H1 (cell line): ENCODE results near the gene THBS4. TPM values are rescaled to one million over a fixed set of nuclear protein-coding genes. Genes with fewer than 3 reads are reported as not detected.

Experiments used
- CTCF ChIA-PET: fragments of 300-600 bp; sonication (Branson Sonifier 250); formaldehyde crosslinking; loops from one replicate; lab custom pipeline; 2021; ENCODE audit not compliant: partially characterized antibody; lab: Charles Lee
- POLR2A ChIA-PET: fragments of 300-600 bp; sonication (Branson Sonifier 250); formaldehyde crosslinking; loops from one replicate; lab custom pipeline; 2021; ENCODE audit warnings: inconsistent platforms; ENCODE audit not compliant: partially characterized antibody; lab: Charles Lee
- DNase-seq, 2 experiments: peaks; one replicate each; pipeline versions ENCODE4 v3.0.0 to v3.0.0-alpha.2; 2010 to 2022; ENCODE audit warnings: low spot score in 2 of 2, low read depth in 1 of 2, mixed read lengths in 1 of 2
- FAIRE-seq: peaks from 2 replicates; lab custom pipeline; 2011; peaks lifted over from hg19 to GRCh38; lab: Jason Lieb, UNC
- H2AFZ ChIP-seq: 2 replicates; pipeline ENCODE4 v1.8.1; 2012; ENCODE audit warnings: low read length, inconsistent platforms
- H2AK5ac ChIP-seq: 2 replicates; pipeline ENCODE4 v1.6.1; 2013; ENCODE audit warnings: low read depth, low read length
- H2BK120ac ChIP-seq: replicated peaks from 2 replicates; pipeline ENCODE3; 2013; ENCODE audit warnings: low read depth, low read length, inconsistent platforms
- H2BK12ac ChIP-seq: 2 replicates; pipeline ENCODE4 v1.6.1; 2013; ENCODE audit warnings: low read depth, low read length
- H2BK15ac ChIP-seq: 2 replicates; pipeline ENCODE4 v1.6.1; 2013; ENCODE audit warnings: low read length
- H2BK20ac ChIP-seq: 2 replicates; pipeline ENCODE4 v1.6.1; 2013; ENCODE audit warnings: low read length
- H2BK5ac ChIP-seq: 2 replicates; pipeline ENCODE4 v1.6.1; 2013; ENCODE audit warnings: low read depth, low read length
- H3K14ac ChIP-seq: 2 replicates; pipeline ENCODE4 v1.6.1; 2013; ENCODE audit warnings: inconsistent platforms; ENCODE audit not compliant: insufficient read length
- H3K18ac ChIP-seq: 2 replicates; pipeline ENCODE4 v1.6.1; 2013; ENCODE audit warnings: low read length; ENCODE audit errors: extremely low read depth
- H3K23ac ChIP-seq: 2 replicates; pipeline ENCODE4 v1.6.1; 2013; ENCODE audit warnings: inconsistent platforms; ENCODE audit not compliant: insufficient read length
- H3K23me2 ChIP-seq: 2 replicates; pipeline ENCODE4 v1.6.1; 2013; ENCODE audit warnings: low read depth, low read length
- H3K27ac ChIP-seq: 2 replicates; pipeline ENCODE4 v1.6.1; 2011; ENCODE audit warnings: low read depth, low read length, inconsistent platforms
- H3K27me3 ChIP-seq, 4 experiments: replicated peaks in 1 of 4; 1 replicate in 1 of 4; 2 replicates in 3 of 4; pipeline versions ENCODE4 v1.6.1 to v1.8.1; 2011 to 2013; ENCODE audit warnings: low read length in 3 of 4, mild to moderate bottlenecking in 3 of 4, inconsistent platforms in 2 of 4, mixed read lengths in 2 of 4, moderate library complexity in 1 of 4; ENCODE audit not compliant: control insufficient read depth in 3 of 4, insufficient read depth in 3 of 4; ENCODE audit errors: extremely low read depth in 1 of 4
- H3K36me3 ChIP-seq, 4 experiments: 2 replicates each; pipeline versions ENCODE4 v1.6.1 to v1.8.1; 2011 to 2013; ENCODE audit warnings: mild to moderate bottlenecking in 4 of 4, low read length in 3 of 4, moderate library complexity in 2 of 4, control low read depth in 1 of 4, inconsistent platforms in 1 of 4; ENCODE audit not compliant: insufficient read depth in 4 of 4, control insufficient read depth in 2 of 4
- H3K4ac ChIP-seq: replicated peaks from 2 replicates; pipeline ENCODE3; 2013; ENCODE audit warnings: low read length, low read depth, mixed read lengths, inconsistent platforms; ENCODE audit not compliant: insufficient read length
- H3K4me1 ChIP-seq, 4 experiments: replicated peaks in 1 of 4; 1 replicate in 1 of 4; 2 replicates in 3 of 4; pipeline versions ENCODE4 v1.6.1 to v1.8.1; 2011 to 2013; ENCODE audit warnings: low read length in 3 of 4, inconsistent platforms in 2 of 4, mixed read lengths in 1 of 4; ENCODE audit not compliant: insufficient read depth in 4 of 4, control insufficient read depth in 3 of 4
- H3K4me2 ChIP-seq, 2 experiments: 2 replicates each; pipeline versions ENCODE4 v1.6.1 to v1.8.1; 2011 to 2013; ENCODE audit warnings: low read depth in 2 of 2, low read length in 2 of 2, control low read depth in 1 of 2, inconsistent platforms in 1 of 2, mild to moderate bottlenecking in 1 of 2; ENCODE audit not compliant: insufficient read depth in 1 of 2
- H3K4me3 ChIP-seq, 4 experiments: fragments of 200-600, 300-600 bp in 1 of 4; sonication (generic), shearing (Covaris generic), sonication (Bioruptor Twin) in 1 of 4; 2 replicates each; pipeline versions ENCODE4 v1.5.1 to v1.8.1; 2011 to 2016; ENCODE audit warnings: low read length in 4 of 4, low read depth in 3 of 4, control low read depth in 2 of 4, inconsistent platforms in 2 of 4, mild to moderate bottlenecking in 2 of 4, mixed read lengths in 1 of 4, moderate library complexity in 1 of 4; ENCODE audit not compliant: insufficient read depth in 2 of 4; ENCODE audit errors: extremely low read depth in 1 of 4
- H3K56ac ChIP-seq: replicated peaks from 2 replicates; pipeline ENCODE3; 2013; ENCODE audit warnings: low read depth, mild to moderate bottlenecking, mixed read lengths, low read length, inconsistent platforms; ENCODE audit not compliant: insufficient read length
- H3K79me1 ChIP-seq: 2 replicates; pipeline ENCODE4 v1.6.1; 2013; ENCODE audit warnings: low read depth, low read length, control low read depth
- H3K79me2 ChIP-seq, 2 experiments: 2 replicates each; pipeline versions ENCODE4 v1.6.1 to v1.8.1; 2012 to 2013; ENCODE audit warnings: low read length in 2 of 2, mild to moderate bottlenecking in 2 of 2, inconsistent platforms in 1 of 2; ENCODE audit not compliant: insufficient read depth in 2 of 2, control insufficient read depth in 1 of 2
- H3K9ac ChIP-seq, 4 experiments: replicated peaks in 1 of 4; 1 replicate in 1 of 4; 2 replicates in 3 of 4; pipeline versions ENCODE4 v1.6.1 to v1.8.1; 2011 to 2013; ENCODE audit warnings: low read depth in 3 of 4, low read length in 3 of 4, control low read depth in 2 of 4, mild to moderate bottlenecking in 2 of 4, moderate library complexity in 2 of 4, inconsistent platforms in 1 of 4; ENCODE audit errors: extremely low read depth in 1 of 4
- H3K9me3 ChIP-seq, 2 experiments: 2 replicates each; pipeline versions ENCODE4 v1.6.1 to v1.8.1; 2012 to 2013; ENCODE audit warnings: mild to moderate bottlenecking in 2 of 2, moderate library complexity in 2 of 2, control low read depth in 1 of 2, inconsistent platforms in 1 of 2, low read depth in 1 of 2, low read length in 1 of 2, mixed read lengths in 1 of 2; ENCODE audit not compliant: insufficient read depth in 2 of 2
- H4K20me1 ChIP-seq, 2 experiments: replicated peaks in 1 of 2; 2 replicates each; pipeline versions ENCODE3 to v1.8.1; 2011 to 2013; ENCODE audit warnings: inconsistent platforms in 2 of 2, low read length in 2 of 2, mild to moderate bottlenecking in 1 of 2; ENCODE audit not compliant: insufficient read depth in 2 of 2, control insufficient read depth in 1 of 2
- H4K5ac ChIP-seq: 2 replicates; pipeline ENCODE4 v1.6.1; 2013; ENCODE audit warnings: low read length, low read depth, mixed read lengths, inconsistent platforms; ENCODE audit not compliant: insufficient read length
- H4K8ac ChIP-seq: 2 replicates; pipeline ENCODE4 v1.8.0; 2013; ENCODE audit warnings: mild to moderate bottlenecking, moderate library complexity, low read length, inconsistent platforms; ENCODE audit not compliant: insufficient read depth; ENCODE audit errors: extremely low read depth
- H4K91ac ChIP-seq: replicated peaks from 2 replicates; pipeline ENCODE3; 2013; ENCODE audit warnings: low read length, mixed read lengths, inconsistent platforms; ENCODE audit not compliant: insufficient read length
- TEAD4 ChIP-seq: IDR thresholded peaks from 2 replicates; pipeline ENCODE4 v1.6.1; 2012; ENCODE audit warnings: low read depth, low read length, inconsistent platforms, mixed read lengths
- WGBS, 2 experiments: shearing (Covaris generic) in 1 of 2; methylation state at CpG; one replicate each; pipeline versions ENCODE4 v1.1.6 to v1.1.7; 2013 to 2015; ENCODE audit warnings: low lambda C conversion rate in 2 of 2, mixed read lengths in 2 of 2, inconsistent platforms in 1 of 2, low coverage in 1 of 2, missing lambda C conversion rate in 1 of 2; ENCODE audit not compliant: insufficient replicate concordance in 2 of 2, insufficient coverage in 1 of 2, insufficient read length in 1 of 2; ENCODE audit errors: extremely low coverage in 1 of 2, missing lambda C conversion rate in 1 of 2; 5-methylcytosine and 5-hydroxymethylcytosine counted together
- polyA plus RNA-seq, 7 experiments: library from polyadenylated mRNA; depleted of rRNA in 3 of 7; stranded (reverse) in 5 of 7; unstranded in 2 of 7; fragments of >200 nt in 5 of 7; fragments of 200-250 nt in 2 of 7; gene quantifications; 1 replicate in 5 of 7; 2 replicates in 1 of 7; 4 replicates in 1 of 7; pipeline versions ENCODE4 v1.2.1 to v1.2.3, GENCODE V29; 2011 to 2013; ENCODE audit warnings: missing spikeins in 2 of 7, mixed read lengths in 2 of 7
- total RNA-seq: library from RNA; stranded (reverse); fragmentation: NEBNext Ultra II Directional; extraction: Animal tissue kit (Norgen Biotek cat#: 25700); gene quantifications from 2 replicates; pipeline ENCODE4 v1.2.1, GENCODE V29; 2021

Gene THBS4
- total and polyA plus RNA-seq, 2 of the 8 experiments (the other 6 are each of a cell fraction or from before 2014, with no cell fraction given): 12.8 to 25.4 TPM

DNA sequence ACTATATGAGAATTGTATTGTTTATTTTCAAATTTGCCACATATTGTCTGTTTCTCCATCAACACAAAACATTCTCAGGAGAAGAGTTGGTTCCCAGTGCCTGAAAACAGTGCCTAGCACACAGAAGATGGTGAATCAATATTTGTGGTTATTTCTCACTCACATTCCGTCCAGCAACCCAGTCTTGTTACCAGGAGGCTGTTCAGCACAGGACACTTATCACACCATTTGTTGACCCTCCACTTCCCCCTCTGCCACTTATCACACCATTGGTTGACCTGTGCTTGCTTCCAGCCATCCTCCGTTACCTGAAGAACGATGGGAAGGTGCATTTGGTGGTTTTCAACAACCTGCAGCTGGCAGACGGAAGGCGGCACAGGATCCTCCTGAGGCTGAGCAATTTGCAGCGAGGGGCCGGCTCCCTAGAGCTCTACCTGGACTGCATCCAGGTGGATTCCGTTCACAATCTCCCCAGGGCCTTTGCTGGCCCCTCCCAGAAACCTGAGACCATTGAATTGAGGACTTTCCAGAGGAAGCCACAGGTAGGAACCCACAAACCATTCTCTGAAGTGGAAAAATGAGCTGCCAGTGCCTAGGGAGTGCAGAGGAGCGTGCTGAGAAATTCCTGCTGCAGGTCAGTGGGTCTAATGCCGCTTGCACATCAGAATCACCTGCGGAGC lies 20.5 kb downstream of the THBS4 start:
- Histone ChIP-seq H3K4me3 (no peak overlapping the region), H2BK15ac (no peak overlapping the region), H3K4me1 (peaks cover 0 to 7% (median 0%) of the 10 kb centered on the region in 4 experiments; a peak in 3 of 7 replicates), H4K8ac (peak overlapping the region; percentile 68), H3K27ac (no peak overlapping the region), H3K9me3 (no peaks in the 10 kb centered on the region), H2BK20ac (no peak overlapping the region), H2BK120ac (no peak overlapping the region), H3K14ac (no peak overlapping the region), H3K4me2 (peak overlapping the region; percentile 26 to 42; a peak in 3 of 4 replicates), H3K9ac (no peak overlapping the region), H3K23ac (no peak overlapping the region), H3K27me3 (no peaks in the 10 kb centered on the region), H3K4ac (no peak overlapping the region), H4K20me1 (no peaks in the 10 kb centered on the region), H3K23me2 (no peaks in the 10 kb centered on the region; the same call in 1 of the 2 replicates), H2AK5ac (no peak overlapping the region), H2AFZ (peak overlapping the region; percentile 93), H3K79me1 (no peaks in the 10 kb centered on the region), H2BK12ac (no peak overlapping the region), H2BK5ac (no peak overlapping the region), H4K91ac (no peak overlapping the region), H3K79me2 (no peaks in the 10 kb centered on the region), H4K5ac (peak overlapping the region; percentile 52), H3K18ac (no peak overlapping the region), H3K56ac (no peak overlapping the region), H3K36me3 (0 out of 8 replicates have a peak, but pooled peaks cover 0 to 2% (median 0%) of the 10 kb centered on the region in 4 experiments)
- DNase-seq: peak; percentile 9 to 58
- no peak for TF ChIP-seq TEAD4
- ChIA-PET CTCF (interaction anchor here (0.7 to 3.5 kb wide), 7 partner anchors 8 to 253 kb away, joined by 3 to 14 read pairs (median 4); no protein-coding TSS in a partner anchor), POLR2A (interaction anchor here (0.6 kb wide), 1 partner anchor 19 kb away, joined by 3 read pairs; no protein-coding TSS in a partner anchor)
- FAIRE-seq: no peak
- 45% methylated on average over 11 of the region's 11 CpGs; no CpG with 5 or more reads in 1 of the 2 experiments for WGBS, 2 experiments
